DND-41 (cell line): ENCODE measurements around the gene TNIP3.

Experiments
- ATAC-seq: fragments of 200-7000 bp; cut with Tn5 transposase; 3 replicates; pipeline ENCODE4 v1.9.1; 2021; ENCODE audit warnings: low read depth; ENCODE audit not compliant: insufficient read depth
- DNase-seq: peaks from one replicate; pipeline ENCODE4 v3.0.0-alpha.2; 2020
- H2AFZ ChIP-seq: 2 replicates; pipeline ENCODE4 v1.6.0; 2012; ENCODE audit warnings: low read depth, low read length
- H3K27ac ChIP-seq: 2 replicates; pipeline ENCODE4 v1.5.1; 2012; ENCODE audit warnings: low read length, inconsistent platforms
- H3K27me3 ChIP-seq: fragments of 200-600 bp; sonication (generic); 2 replicates; pipeline ENCODE4 v1.6.0; 2012; ENCODE audit warnings: low read length, mild to moderate bottlenecking, inconsistent platforms; ENCODE audit not compliant: insufficient read depth, poor library complexity
- H3K36me3 ChIP-seq: 2 replicates; pipeline ENCODE4 v1.5.1; 2012; ENCODE audit warnings: low read length, inconsistent platforms; ENCODE audit not compliant: insufficient read depth
- H3K4me1 ChIP-seq: 2 replicates; pipeline ENCODE4 v1.5.1; 2012; ENCODE audit warnings: mild to moderate bottlenecking, low read length; ENCODE audit not compliant: insufficient read depth
- H3K4me2 ChIP-seq: 2 replicates; pipeline ENCODE4 v1.6.0; 2012; ENCODE audit warnings: mild to moderate bottlenecking, moderate library complexity, low read length, inconsistent platforms; ENCODE audit not compliant: insufficient read depth
- H3K4me3 ChIP-seq, 2 experiments: fragments of 200-600 bp in 1 of 2; shearing (Covaris generic) in 1 of 2; 2 replicates each; pipeline ENCODE4 v1.5.1; 2012 to 2016; ENCODE audit warnings: inconsistent platforms in 2 of 2, low read length in 2 of 2, mild to moderate bottlenecking in 2 of 2, low read depth in 1 of 2, moderate library complexity in 1 of 2
- H3K79me2 ChIP-seq: 2 replicates; pipeline ENCODE4 v1.6.0; 2012; ENCODE audit warnings: low read length, inconsistent platforms; ENCODE audit not compliant: insufficient read depth
- H3K9ac ChIP-seq: 2 replicates; pipeline ENCODE4 v1.6.0; 2012; ENCODE audit warnings: low read depth, mild to moderate bottlenecking, inconsistent platforms, low read length, moderate library complexity
- H3K9me3 ChIP-seq: 2 replicates; pipeline ENCODE4 v1.5.1; 2012; ENCODE audit warnings: low read length, moderate library complexity, mild to moderate bottlenecking, inconsistent platforms; ENCODE audit not compliant: insufficient read depth, severe bottlenecking
- H4K20me1 ChIP-seq: 2 replicates; pipeline ENCODE4 v1.6.0; 2012; ENCODE audit warnings: low read length; ENCODE audit not compliant: insufficient read depth
- CTCF ChIP-seq: IDR thresholded peaks from 2 replicates; pipeline ENCODE4 v1.5.1; 2012; ENCODE audit warnings: borderline replicate concordance, low read length, moderate library complexity, mild to moderate bottlenecking; ENCODE audit not compliant: poor library complexity, severe bottlenecking; ENCODE audit errors: extremely low read depth
- EZH2 ChIP-seq: IDR thresholded peaks from 3 replicates; pipeline ENCODE4 v1.6.1; 2012; ENCODE audit warnings: borderline replicate concordance, low read depth, mild to moderate bottlenecking, moderate library complexity, low read length, inconsistent platforms; ENCODE audit not compliant: severe bottlenecking

Gene TNIP3

GRCh38 chr4:121187206-121187605 lies 23.1 kb upstream of the TNIP3 start:
- no peak for DNase-seq
- Histone ChIP-seq H3K4me3 (no peak overlapping the region), H3K9me3 (no peaks in the 10 kb centered on the region), H3K79me2 (no peaks in the 10 kb centered on the region), H3K36me3 (no peaks in the 10 kb centered on the region), H3K9ac (no peak overlapping the region), H3K27ac (no peak overlapping the region), H3K4me1 (peaks cover 64% of the 10 kb centered on the region), H4K20me1 (no peaks in the 10 kb centered on the region), H3K4me2 (no peak overlapping the region), H2AFZ (no peak overlapping the region), H3K27me3 (no peaks in the 10 kb centered on the region)
- no peak for ATAC-seq
- TF ChIP-seq CTCF (no peak), EZH2 (no peak)

- H3K9me3 ChIP-seq, result no peaks in the 10 kb centered on the region
- no peak overlapping the region for H3K9ac ChIP-seq
- H3K27ac ChIP-seq, result no peak overlapping the region
- no peak for TF ChIP-seq CTCF
- no peak for TF ChIP-seq EZH2
- H3K4me3 ChIP-seq, result no peak overlapping the region
- H3K79me2 ChIP-seq, result no peaks in the 10 kb centered on the region
- no peak overlapping the region for H3K4me2 ChIP-seq
- H2AFZ ChIP-seq, result no peak overlapping the region
- DNase-seq, result no peak
- no peaks in the 10 kb centered on the region for H4K20me1 ChIP-seq
- H3K4me1 ChIP-seq, result peaks cover 64% of the 10 kb centered on the region
- no peak for ATAC-seq
- H3K27me3 ChIP-seq, result no peaks in the 10 kb centered on the region
- H3K36me3 ChIP-seq, result no peaks in the 10 kb centered on the region
These were observed 21.8 kb upstream of the TNIP3 start for GRCh38 chr4:121185960-121186359.

GRCh38 chr4:121183989-121184388 lies 19.9 kb upstream of the TNIP3 start:
- H2AFZ ChIP-seq, result no peak overlapping the region
- no peak for ATAC-seq
- no peak overlapping the region for H3K4me3 ChIP-seq
- no peak overlapping the region for H3K27ac ChIP-seq
- H3K36me3 ChIP-seq, result no peaks in the 10 kb centered on the region
- H3K4me2 ChIP-seq, result no peak overlapping the region
- no peak overlapping the region for H3K9ac ChIP-seq
- H3K79me2 ChIP-seq, result no peaks in the 10 kb centered on the region
- no peaks in the 10 kb centered on the region for H3K27me3 ChIP-seq
- H3K9me3 ChIP-seq, result no peaks in the 10 kb centered on the region
- H3K4me1 ChIP-seq, result peaks cover 56% of the 10 kb centered on the region
- H4K20me1 ChIP-seq, result no peaks in the 10 kb centered on the region
- DNase-seq, result no peak
- TF ChIP-seq EZH2, result no peak
- TF ChIP-seq CTCF, result no peak

GRCh38 chr4:121183361-121183760 lies 19.2 kb upstream of the TNIP3 start:
- Histone ChIP-seq H4K20me1 (no peaks in the 10 kb centered on the region), H3K4me2 (peak overlapping the region; percentile 75), H2AFZ (0 out of 2 replicates have a peak overlapping the region, but pooled peaks have one; percentile 71), H3K4me3 (no peak overlapping the region), H3K36me3 (no peaks in the 10 kb centered on the region), H3K27me3 (no peaks in the 10 kb centered on the region), H3K4me1 (peaks cover 50% of the 10 kb centered on the region), H3K9ac (peak overlapping the region; percentile 55; the same call in 1 of the 2 replicates), H3K27ac (peak overlapping the region; percentile 95), H3K79me2 (no peaks in the 10 kb centered on the region), H3K9me3 (no peaks in the 10 kb centered on the region)
- DNase-seq (peak; percentile 42), ATAC-seq (peak; percentile 39; the same call in 2 of the 3 replicates)
- TF ChIP-seq CTCF (no peak), EZH2 (no peak)
